CD14-positive monocyte (primary cell): Measurements from ENCODE around the gene BAZ1B. TPM values are rescaled to one million over a fixed set of nuclear protein-coding genes. Genes with fewer than 3 reads are reported as not detected.
"Not testable (repeated sequence)": the region's sequence is repeated elsewhere in the genome, so short reads cannot be mapped to it uniquely, and the experiment has no call there.

Experiments
- DNase-seq, 3 donors: peaks; one replicate each; pipeline ENCODE4 v3.0.0-alpha.2; 2011 to 2022
- H2AFZ ChIP-seq: 2 replicates; pipeline ENCODE4 v1.6.0; 2012; ENCODE audit warnings: mild to moderate bottlenecking, low read depth, low read length, inconsistent platforms; ENCODE audit not compliant: insufficient read depth, poor library complexity, severe bottlenecking
- H3K27ac ChIP-seq, 2 donors: 1 replicate in 1 of 2; 2 replicates in 1 of 2; pipeline ENCODE4 v1.5.1; 2012 to 2013; ENCODE audit warnings: low read length in 2 of 2, control low read depth in 1 of 2, inconsistent platforms in 1 of 2, low read depth in 1 of 2, mild to moderate bottlenecking in 1 of 2
- H3K27me3 ChIP-seq, 2 donors: one replicate each; pipeline versions ENCODE4 v1.6.0 to v1.6.1; 2011 to 2013; ENCODE audit warnings: low read length in 2 of 2; ENCODE audit not compliant: control insufficient read depth in 2 of 2, insufficient read depth in 2 of 2
- H3K36me3 ChIP-seq, 2 donors: replicated peaks in 1 of 2; 1 replicate in 1 of 2; 2 replicates in 1 of 2; pipeline versions ENCODE4 v1.5.1 to v1.6.1; 2012 to 2013; ENCODE audit warnings: low read length in 2 of 2, control low read depth in 1 of 2, inconsistent platforms in 1 of 2, mild to moderate bottlenecking in 1 of 2; ENCODE audit not compliant: insufficient read depth in 2 of 2, control insufficient read depth in 1 of 2
- H3K4me1 ChIP-seq, 2 donors: 1 replicate in 1 of 2; 2 replicates in 1 of 2; pipeline versions ENCODE4 v1.5.1 to v1.6.1; 2012 to 2013; ENCODE audit warnings: low read length in 2 of 2, control low read depth in 1 of 2, inconsistent platforms in 1 of 2, mild to moderate bottlenecking in 1 of 2, moderate library complexity in 1 of 2; ENCODE audit not compliant: insufficient read depth in 2 of 2, control insufficient read depth in 1 of 2
- H3K4me2 ChIP-seq: replicated peaks from 2 replicates; pipeline ENCODE3; 2012; ENCODE audit warnings: low read length, moderate library complexity, mild to moderate bottlenecking; ENCODE audit not compliant: poor library complexity, severe bottlenecking; ENCODE audit errors: extremely low read depth
- H3K4me3 ChIP-seq, 3 experiments: fragments of 200-600 bp in 1 of 3; sonication (generic) in 1 of 3; replicated peaks in 1 of 3; 1 replicate in 2 of 3; 2 replicates in 1 of 3; pipeline ENCODE4 v1.5.1; 2011 to 2013; ENCODE audit warnings: low read length in 3 of 3, mild to moderate bottlenecking in 3 of 3, control low read depth in 2 of 3, low read depth in 2 of 3, inconsistent platforms in 1 of 3, moderate library complexity in 1 of 3
- H3K79me2 ChIP-seq: 2 replicates; pipeline ENCODE4 v1.6.0; 2012; ENCODE audit warnings: mild to moderate bottlenecking, control low read depth, inconsistent platforms, low read length, moderate library complexity; ENCODE audit not compliant: insufficient read depth
- H3K9ac ChIP-seq: 2 replicates; pipeline ENCODE4 v1.6.0; 2017; ENCODE audit warnings: low read length, mild to moderate bottlenecking; ENCODE audit not compliant: insufficient read depth, poor library complexity, severe bottlenecking
- H3K9me3 ChIP-seq, 2 donors: replicated peaks in 1 of 2; 1 replicate in 1 of 2; 2 replicates in 1 of 2; pipeline versions ENCODE4 v1.5.1 to v1.6.1; 2012 to 2013; ENCODE audit warnings: low read length in 2 of 2, control low read depth in 1 of 2; ENCODE audit not compliant: control insufficient read depth in 1 of 2, insufficient read depth in 1 of 2
- H4K20me1 ChIP-seq: 2 replicates; pipeline ENCODE4 v1.6.0; 2012; ENCODE audit warnings: mild to moderate bottlenecking, low read length, control low read depth, moderate library complexity; ENCODE audit not compliant: insufficient read depth
- H3K27ac Mint-ChIP-seq, 7 donors: one replicate each; pipeline ENCODE4 v1.8.0; 2020; ENCODE audit warnings: mild to moderate bottlenecking in 7 of 7, mixed read lengths in 7 of 7, moderate library complexity in 6 of 7, inconsistent platforms in 2 of 7
- H3K27me3 Mint-ChIP-seq, 3 donors: one replicate each; pipeline ENCODE4 v1.8.0; 2021 to 2022; ENCODE audit warnings: low read depth in 3 of 3, mild to moderate bottlenecking in 3 of 3, mixed read lengths in 3 of 3, moderate library complexity in 3 of 3, inconsistent platforms in 1 of 3
- H3K36me3 Mint-ChIP-seq, 2 donors: one replicate each; pipeline ENCODE4 v1.8.0; 2020; ENCODE audit warnings: mixed read lengths in 2 of 2, inconsistent platforms in 1 of 2, mild to moderate bottlenecking in 1 of 2
- H3K4me1 Mint-ChIP-seq: one replicate; pipeline ENCODE4 v1.8.0; 2020; ENCODE audit warnings: mild to moderate bottlenecking, mixed read lengths
- H3K4me3 Mint-ChIP-seq, 2 donors: one replicate each; pipeline ENCODE4 v1.8.0; 2020; ENCODE audit warnings: mild to moderate bottlenecking in 2 of 2, mixed read lengths in 2 of 2, moderate library complexity in 1 of 2
- H3K9me3 Mint-ChIP-seq, 7 donors: one replicate each; pipeline ENCODE4 v1.8.0; 2020 to 2022; ENCODE audit warnings: mixed read lengths in 7 of 7, mild to moderate bottlenecking in 6 of 7, moderate library complexity in 6 of 7, inconsistent platforms in 2 of 7
- WGBS: methylation state at CpG from one replicate; pipeline ENCODE4 v1.1.5; 2013; ENCODE audit warnings: missing lambda C conversion rate; ENCODE audit not compliant: insufficient coverage; 5-methylcytosine and 5-hydroxymethylcytosine counted together
- intact Hi-C, 2 donors: fragments of 100-400 bp; cut with micrococcal nuclease; formaldehyde crosslinking; loops; one replicate each; pipeline versions ENCODE4 v1.15.0 to v1.15.1; 2023
- polyA plus RNA-seq, 3 donors: library from polyadenylated mRNA; depleted of rRNA in 1 of 3; unstranded in 2 of 3; stranded (reverse) in 1 of 3; fragments of 300-500 nt in 2 of 3; fragments of >200 nt in 1 of 3; fragmentation: Illumina TruSeq in 2 of 3; gene quantifications; 1 replicate in 2 of 3; 2 replicates in 1 of 3; pipeline ENCODE4 v1.2.3, GENCODE V29; 2012 to 2021
- TF ChIP-seq, protein P1 (sequence below): fragments of 200-600 bp; IDR thresholded peaks from one replicate; pipeline ENCODE4 v1.8.0; 2022; ENCODE audit warnings: antibody characterized with exemption, mild to moderate bottlenecking

The BAZ1B gene
- polyA plus RNA-seq, 3 donors: 2.5 to 12.1 (median 5.0) TPM

- Histone ChIP-seq H3K36me3 (peaks cover 11 to 39% of the 10 kb centered on the region in 2 donors), H3K9me3 (no peaks in the 10 kb centered on the region), H3K4me1 (peaks cover 21 to 23% of the 10 kb centered on the region in 2 donors), H4K20me1 (peaks cover 50% of the 10 kb centered on the region), H3K4me2 (peak overlapping the region; percentile 100), H3K27ac (peak overlapping the region; percentile 74 to 93), H3K27me3 (no peaks in the 10 kb centered on the region), H3K4me3 (peak overlapping the region; percentile 57 to 99 (median 73)), H3K9ac (peak overlapping the region; percentile 98), H2AFZ (peak overlapping the region; percentile 67), H3K79me2 (peaks cover 54% of the 10 kb centered on the region)
- Mint-ChIP-seq H3K4me3 (peak overlapping the region; percentile 86 to 93), H3K27me3 (peaks cover 1 to 7% (median 5%) of the 10 kb centered on the region in 3 donors), H3K36me3 (peaks cover 21 to 41% of the 10 kb centered on the region in 2 donors), H3K27ac (peak overlapping the region; percentile 89 to 95 (median 92)), H3K9me3 (peaks cover 0 to 2% (median 0%) of the 10 kb centered on the region in 7 donors), H3K4me1 (peaks cover 34% of the 10 kb centered on the region)
- no peak for DNase-seq
- WGBS: 20% methylated on average over 21 of the region's 28 CpGs
- TF ChIP-seq, protein P1, sequence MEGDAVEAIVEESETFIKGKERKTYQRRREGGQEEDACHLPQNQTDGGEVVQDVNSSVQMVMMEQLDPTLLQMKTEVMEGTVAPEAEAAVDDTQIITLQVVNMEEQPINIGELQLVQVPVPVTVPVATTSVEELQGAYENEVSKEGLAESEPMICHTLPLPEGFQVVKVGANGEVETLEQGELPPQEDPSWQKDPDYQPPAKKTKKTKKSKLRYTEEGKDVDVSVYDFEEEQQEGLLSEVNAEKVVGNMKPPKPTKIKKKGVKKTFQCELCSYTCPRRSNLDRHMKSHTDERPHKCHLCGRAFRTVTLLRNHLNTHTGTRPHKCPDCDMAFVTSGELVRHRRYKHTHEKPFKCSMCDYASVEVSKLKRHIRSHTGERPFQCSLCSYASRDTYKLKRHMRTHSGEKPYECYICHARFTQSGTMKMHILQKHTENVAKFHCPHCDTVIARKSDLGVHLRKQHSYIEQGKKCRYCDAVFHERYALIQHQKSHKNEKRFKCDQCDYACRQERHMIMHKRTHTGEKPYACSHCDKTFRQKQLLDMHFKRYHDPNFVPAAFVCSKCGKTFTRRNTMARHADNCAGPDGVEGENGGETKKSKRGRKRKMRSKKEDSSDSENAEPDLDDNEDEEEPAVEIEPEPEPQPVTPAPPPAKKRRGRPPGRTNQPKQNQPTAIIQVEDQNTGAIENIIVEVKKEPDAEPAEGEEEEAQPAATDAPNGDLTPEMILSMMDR: no peak
- intact Hi-C loops: loop anchor here (2.0 to 10.0 kb wide), 4 partner anchors 22 to 48 kb away; partner anchors contain the start of genes BAZ1B (in 1 of the 2) and TBL2 (in 1 of the 2)
Measured at GRCh38 chr7:73556208-73557107, 34.4 kb upstream of the BAZ1B start.

- H3K4me2 ChIP-seq: peak overlapping the region; percentile 100
- no peak overlapping the region for H2AFZ ChIP-seq
- intact Hi-C loops: loop anchor here (5.0 to 10.0 kb wide), 2 partner anchors 33 to 49 kb away; partner anchors contain the start of gene BAZ1B (in 1 of the 2)
- H3K27me3 Mint-ChIP-seq: peaks cover 1 to 4% (median 2%) of the 10 kb centered on the region in 3 donors
- peaks cover 33% of the 10 kb centered on the region for H3K4me1 Mint-ChIP-seq
- peaks cover 28 to 49% of the 10 kb centered on the region in 2 donors for H3K36me3 Mint-ChIP-seq
- H3K27ac ChIP-seq: peak overlapping the region in 1 of 2 donors; percentile 93
- peaks cover 21 to 23% of the 10 kb centered on the region in 2 donors for H3K4me1 ChIP-seq
- H3K79me2 ChIP-seq: peaks cover 62% of the 10 kb centered on the region
- H3K4me3 Mint-ChIP-seq: peak overlapping the region; percentile 86 to 93
- H4K20me1 ChIP-seq: peaks cover 59% of the 10 kb centered on the region
- no peak overlapping the region for H3K9ac ChIP-seq
- whole genome bisulfite sequencing: 90% methylated on average over 3 of the region's 6 CpGs
- H3K9me3 Mint-ChIP-seq: peaks cover 0 to 2% (median 0%) of the 10 kb centered on the region in 7 donors
- peaks cover 17 to 48% of the 10 kb centered on the region in 2 donors for H3K36me3 ChIP-seq
- peak overlapping the region; percentile 46 to 93 (median 89) for H3K27ac Mint-ChIP-seq
- H3K27me3 ChIP-seq: no peaks in the 10 kb centered on the region
- TF ChIP-seq, protein P1: no peak
- no peaks in the 10 kb centered on the region for H3K9me3 ChIP-seq
- no peak for DNase-seq
- peak overlapping the region in 1 of 3 experiments; percentile 99 for H3K4me3 ChIP-seq
Measured at GRCh38 chr7:73555411-73555982, 33.4 kb upstream of the BAZ1B start.

DNA sequence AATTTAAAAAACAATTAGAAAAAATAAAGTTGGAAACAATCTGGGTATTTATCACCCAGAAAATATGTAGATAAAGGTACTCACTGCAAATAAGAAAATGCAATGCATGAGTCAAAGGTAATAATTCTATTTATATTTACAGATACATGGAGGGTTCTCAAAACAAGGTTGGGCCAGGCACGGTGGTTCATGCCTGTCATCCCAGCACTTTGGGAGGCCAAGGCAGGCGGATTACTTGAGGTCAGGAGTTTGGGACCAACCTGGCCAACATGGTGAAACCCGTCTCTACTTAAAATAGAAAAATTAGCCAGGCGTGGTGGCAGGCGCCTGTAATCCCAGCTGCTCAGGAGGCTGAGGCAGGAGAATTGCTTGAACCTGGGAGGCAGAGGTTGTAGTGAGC, 28.0 kb upstream of the BAZ1B start:
- not testable (repeated sequence) for H3K4me1 ChIP-seq, H3K4me3 ChIP-seq, H3K9me3 ChIP-seq, H3K4me2 ChIP-seq, H3K27me3 ChIP-seq, H3K4me3 Mint-ChIP-seq, H3K27me3 Mint-ChIP-seq, H3K27ac ChIP-seq, H2AFZ ChIP-seq, H3K9ac ChIP-seq, H3K9me3 Mint-ChIP-seq, DNase-seq
- intact Hi-C loops: loop anchor here in 1 of 2 donors (10.0 kb wide), 1 partner anchor 55 kb away; no protein-coding TSS in a partner anchor
- peaks cover 10% of the 10 kb centered on the region for H3K4me1 Mint-ChIP-seq
- peaks cover 53 to 92% of the 10 kb centered on the region in 2 donors for H3K36me3 Mint-ChIP-seq
- H4K20me1 ChIP-seq: peaks cover 92% of the 10 kb centered on the region
- H3K27ac Mint-ChIP-seq: peak overlapping the region in 1 of 7 donors; percentile 35
- H3K36me3 ChIP-seq: peaks cover 34 to 92% of the 10 kb centered on the region in 2 donors
- peaks cover 97% of the 10 kb centered on the region for H3K79me2 ChIP-seq
- 93% methylated on average over 3 of the region's 5 CpGs for WGBS
